ENCODE data around the gene PTX4. TPM values are rescaled to one million over a fixed set of nuclear protein-coding genes. Genes with fewer than 3 reads are reported as not detected.
"Not testable (repeated sequence)": the region's sequence is repeated elsewhere in the genome, so short reads cannot be mapped to it uniquely, and the experiment has no call there.

Gene PTX4
- total RNA-seq, 4 donors from 2014 or later = not detected

- H3K4me3 ChIP-seq (ENCODE audit: low read depth, poor library complexity, severe bottlenecking) = no peak overlapping the region
- DNase-seq (ENCODE audit: low spot score in 2 of 2) = no peak
- intact Hi-C loops (cut with DNase I; ENCODE audit: low total_unique reads) = no loop called here
- TF ChIP-seq POLR2A (IDR thresholded peaks at IDR 0.05) (no peak), CTCF (IDR thresholded peaks at IDR 0.05) (no peak)
- 81 to 85% methylated on average over 12 to 19 of the region's 24 CpGs for WGBS, 2 donors
These were observed 46.0 kb downstream of the PTX4 start for GRCh38 chr16:1442697-1443096.

GRCh38 chr16:1441391-1441829, 47.3 kb downstream of the PTX4 start:
- intact Hi-C loops (cut with DNase I; ENCODE audit: low total_unique reads) = no loop called here
- DNase-seq (ENCODE audit: low spot score in 2 of 2) = no peak
- no peak for TF ChIP-seq POLR2A (IDR thresholded peaks at IDR 0.05)
- no peak for TF ChIP-seq CTCF (IDR thresholded peaks at IDR 0.05)
- H3K4me3 ChIP-seq (ENCODE audit: low read depth, poor library complexity, severe bottlenecking) = no peak overlapping the region
- WGBS, 2 donors = 78 to 84% methylated on average over 21 to 22 of the region's 22 CpGs

GRCh38 chr16:1439699-1440074, 49.1 kb downstream of the PTX4 start:
- intact Hi-C loops (cut with DNase I; ENCODE audit: low total_unique reads); H3K4me3 ChIP-seq (ENCODE audit: low read depth, poor library complexity, severe bottlenecking); DNase-seq (ENCODE audit: low spot score in 2 of 2): not testable (repeated sequence)
- WGBS, 2 donors = 88 to 95% methylated on average over 4 of the region's 4 CpGs

- DNase-seq (ENCODE audit: low spot score in 2 of 2) = no peak
- H3K4me3 ChIP-seq (ENCODE audit: low read depth, poor library complexity, severe bottlenecking) = no peak overlapping the region
- no peak for TF ChIP-seq POLR2A (IDR thresholded peaks at IDR 0.05)
- TF ChIP-seq CTCF (IDR thresholded peaks at IDR 0.05) = no peak
- intact Hi-C loops (cut with DNase I; ENCODE audit: low total_unique reads) = no loop called here
- WGBS, 2 donors = 83 to 85% methylated on average over 22 to 25 of the region's 27 CpGs
These were observed 49.6 kb downstream of the PTX4 start for GRCh38 chr16:1439058-1439698.

- 87 to 89% methylated on average over 28 to 35 of the region's 35 CpGs for WGBS, 2 donors
- no peak for TF ChIP-seq POLR2A (IDR thresholded peaks at IDR 0.05)
- TF ChIP-seq CTCF (IDR thresholded peaks at IDR 0.05) = no peak
- no peak overlapping the region for H3K4me3 ChIP-seq (ENCODE audit: low read depth, poor library complexity, severe bottlenecking)
- no peak for DNase-seq (ENCODE audit: low spot score in 2 of 2)
- intact Hi-C loops (cut with DNase I; ENCODE audit: low total_unique reads) = no loop called here
These were observed 50.3 kb downstream of the PTX4 start for GRCh38 chr16:1438229-1439057.

- intact Hi-C loops (cut with DNase I; ENCODE audit: low total_unique reads) = no loop called here
- WGBS, 2 donors = 87% methylated on average over 7 of the region's 22 CpGs; no CpG with 5 or more reads in 1 of the 2 donors
- H3K4me3 ChIP-seq (ENCODE audit: low read depth, poor library complexity, severe bottlenecking) = no peak overlapping the region
- no peak for DNase-seq (ENCODE audit: low spot score in 2 of 2)
- TF ChIP-seq POLR2A (IDR thresholded peaks at IDR 0.05) (no peak), CTCF (IDR thresholded peaks at IDR 0.05) (no peak)
These were observed 51.1 kb downstream of the PTX4 start for GRCh38 chr16:1437606-1438005.

All from lower leg skin (tissue), 4 donors.